Measurements from ENCODE around the gene OR2L13.
"Not testable (repeated sequence)": the region's sequence is repeated elsewhere in the genome, so short reads cannot be mapped to it uniquely, and the experiment has no call there.

Gene OR2L13

GRCh38 chr1:248094884-248095283 is at the start of gene OR2L13:
OR2L13 (plus strand) TSS chr1:248095184; CDS start chr1:248099376, 4,192 bp downstream.
- no peak for DNase-seq

GRCh38 chr1:248045209-248045608 is 49.8 kb upstream of the OR2L13 start:
- no peak for DNase-seq

GRCh38 chr1:248046536-248046935 is 48.4 kb upstream of the OR2L13 start, which contains the start of gene OR2L3:
OR2L3 (plus strand) TSS chr1:248046836; CDS start chr1:248060682, 13,846 bp downstream.
- no peak for DNase-seq

GRCh38 chr1:248047008-248047407 is 48.0 kb upstream of the OR2L13 start:
- DNase-seq, result no peak

GRCh38 chr1:248054671-248055070 is 40.3 kb upstream of the OR2L13 start:
- no peak for DNase-seq

- DNase-seq, result no peak
Measured at GRCh38 chr1:248055261-248055660, 39.7 kb upstream of the OR2L13 start.

GRCh38 chr1:248065071-248065470 is 29.9 kb upstream of the OR2L13 start:
- DNase-seq, result no peak

- DNase-seq, result no peak
Measured at GRCh38 chr1:248065604-248066003, 29.4 kb upstream of the OR2L13 start.

GRCh38 chr1:248083864-248084263 is 11.1 kb upstream of the OR2L13 start:
- DNase-seq, result not testable (repeated sequence)

GRCh38 chr1:248098529-248098928 is 3.5 kb downstream of the OR2L13 start:
- no peak for DNase-seq

GRCh38 chr1:248102847-248103246 is 7.9 kb downstream of the OR2L13 start:
- no peak for DNase-seq

GRCh38 chr1:248111157-248111556 is 16.2 kb downstream of the OR2L13 start:
- DNase-seq, result no peak

- no peak for DNase-seq
Measured at GRCh38 chr1:248114890-248115289, 19.9 kb downstream of the OR2L13 start.

- no peak for DNase-seq
Measured at GRCh38 chr1:248127653-248128052, 32.7 kb downstream of the OR2L13 start.

- no peak for DNase-seq
Measured at GRCh38 chr1:248136811-248137210, 41.8 kb downstream of the OR2L13 start.

- DNase-seq, result no peak
Measured at GRCh38 chr1:248140846-248141245, 45.9 kb downstream of the OR2L13 start.

- DNase-seq, result no peak
Measured at GRCh38 chr1:248143311-248143710, 48.3 kb downstream of the OR2L13 start.

GRCh38 chr1:248144513-248145198 is 49.7 kb downstream of the OR2L13 start, which contains the start of gene OR2M5:
OR2M5 (plus strand) TSS chr1:248145148; CDS start chr1:248145148, 0 bp downstream.
- DNase-seq, result no peak
